Measurements from ENCODE around the gene MTAP.

Gene MTAP

DNA sequence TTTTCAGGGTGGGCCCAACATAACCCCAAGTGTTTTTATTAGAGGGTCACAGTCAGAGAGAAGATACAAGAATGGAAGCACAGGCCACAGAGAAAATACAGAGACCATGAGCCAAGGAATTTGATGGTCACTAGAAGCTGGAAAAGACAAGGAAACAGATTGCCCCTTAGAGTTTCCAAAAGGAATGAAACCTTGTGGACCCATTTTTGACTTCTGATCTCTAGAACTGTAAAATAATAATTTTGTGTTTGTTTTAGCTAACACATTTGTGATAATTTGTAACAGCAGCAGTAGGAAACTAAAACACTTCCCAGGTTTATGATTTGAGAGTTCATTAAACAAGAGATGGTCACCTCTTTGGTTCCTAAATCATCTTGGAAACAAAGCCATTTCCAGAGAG lies 169.9 kb downstream of the MTAP start:
- no peak for DNase-seq

DNA sequence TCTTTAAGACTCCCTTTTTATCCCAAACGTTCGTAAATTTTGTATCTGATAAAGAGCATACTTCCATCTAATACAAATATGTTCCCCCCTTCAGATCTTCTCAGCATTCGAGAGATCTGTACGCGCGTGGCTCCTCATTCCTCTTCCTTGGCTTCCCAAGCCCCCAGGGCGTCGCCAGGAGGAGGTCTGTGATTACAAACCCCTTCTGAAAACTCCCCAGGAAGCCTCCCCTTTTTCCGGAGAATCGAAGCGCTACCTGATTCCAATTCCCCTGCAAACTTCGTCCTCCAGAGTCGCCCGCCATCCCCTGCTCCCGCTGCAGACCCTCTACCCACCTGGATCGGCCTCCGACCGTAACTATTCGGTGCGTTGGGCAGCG lies 171.9 kb downstream of the MTAP start:
- no peak for DNase-seq

DNA sequence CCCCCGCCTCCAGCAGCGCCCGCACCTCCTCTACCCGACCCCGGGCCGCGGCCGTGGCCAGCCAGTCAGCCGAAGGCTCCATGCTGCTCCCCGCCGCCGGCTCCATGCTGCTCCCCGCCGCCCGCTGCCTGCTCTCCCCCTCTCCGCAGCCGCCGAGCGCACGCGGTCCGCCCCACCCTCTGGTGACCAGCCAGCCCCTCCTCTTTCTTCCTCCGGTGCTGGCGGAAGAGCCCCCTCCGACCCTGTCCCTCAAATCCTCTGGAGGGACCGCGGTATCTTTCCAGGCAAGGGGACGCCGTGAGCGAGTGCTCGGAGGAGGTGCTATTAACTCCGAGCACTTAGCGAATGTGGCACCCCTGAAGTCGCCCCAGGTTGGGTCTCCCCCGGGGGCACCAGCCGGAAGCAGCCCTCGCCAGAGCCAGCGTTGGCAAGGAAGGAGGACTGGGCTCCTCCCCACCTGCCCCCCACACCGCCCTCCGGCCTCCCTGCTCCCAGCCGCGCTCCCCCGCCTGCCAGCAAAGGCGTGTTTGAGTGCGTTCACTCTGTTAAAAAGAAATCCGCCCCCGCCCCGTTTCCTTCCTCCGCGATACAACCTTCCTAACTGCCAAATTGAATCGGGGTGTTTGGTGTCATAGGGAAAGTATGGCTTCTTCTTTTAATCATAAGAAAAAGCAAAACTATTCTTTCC lies 172.4 kb downstream of the MTAP start:
- peak; percentile 29 for DNase-seq

DNA sequence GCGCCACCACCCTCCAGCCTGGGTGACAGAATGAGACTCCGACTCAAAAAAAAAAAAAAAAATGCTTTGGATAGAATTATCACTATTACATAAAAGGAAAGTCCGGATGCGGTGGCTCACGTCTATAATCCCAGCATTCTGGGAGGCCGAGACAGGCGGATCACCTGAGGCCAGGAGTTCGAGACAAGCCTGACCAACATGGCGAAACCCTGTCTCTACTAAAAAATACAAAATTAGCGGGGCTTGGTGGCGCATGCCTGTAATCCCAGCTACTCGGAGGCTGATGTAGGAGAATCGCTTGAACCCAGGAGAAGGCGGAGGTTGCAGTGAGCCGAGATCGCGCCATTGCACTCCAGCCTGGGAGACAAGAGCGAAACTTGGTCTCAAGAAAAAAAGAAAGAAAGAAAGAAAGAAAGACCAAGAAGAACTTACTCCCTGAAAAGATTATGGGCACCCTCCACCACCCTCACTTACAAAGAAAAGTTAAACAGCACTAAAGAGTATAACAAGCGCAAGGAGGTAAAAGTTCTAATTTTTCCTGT lies 174.0 kb downstream of the MTAP start:
- no peak for DNase-seq

- DNase-seq: no peak
Observed at GRCh38 chr9:21982391-21982790, 180.0 kb downstream of the MTAP start.

- DNase-seq: no peak
Observed at GRCh38 chr9:21982861-21983560, 180.6 kb downstream of the MTAP start.

DNA sequence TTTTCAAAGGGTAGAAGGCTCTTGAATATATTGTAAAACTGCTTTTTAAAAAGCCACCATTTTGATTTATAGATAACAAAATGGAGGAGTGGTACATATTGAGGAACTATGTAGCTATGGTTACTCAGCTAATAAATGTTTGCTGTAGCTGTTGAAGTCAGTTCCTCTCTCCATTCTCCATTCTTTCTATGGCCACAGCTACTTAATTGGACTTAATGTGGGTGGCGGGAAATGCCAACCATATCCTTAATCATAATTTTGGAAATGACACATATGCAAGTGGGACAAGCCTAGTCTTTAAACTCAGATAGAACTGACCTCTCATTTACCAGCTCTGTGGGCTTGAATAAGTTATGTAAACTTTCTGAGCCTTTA lies 181.1 kb downstream of the MTAP start:
- no peak for DNase-seq

DNA sequence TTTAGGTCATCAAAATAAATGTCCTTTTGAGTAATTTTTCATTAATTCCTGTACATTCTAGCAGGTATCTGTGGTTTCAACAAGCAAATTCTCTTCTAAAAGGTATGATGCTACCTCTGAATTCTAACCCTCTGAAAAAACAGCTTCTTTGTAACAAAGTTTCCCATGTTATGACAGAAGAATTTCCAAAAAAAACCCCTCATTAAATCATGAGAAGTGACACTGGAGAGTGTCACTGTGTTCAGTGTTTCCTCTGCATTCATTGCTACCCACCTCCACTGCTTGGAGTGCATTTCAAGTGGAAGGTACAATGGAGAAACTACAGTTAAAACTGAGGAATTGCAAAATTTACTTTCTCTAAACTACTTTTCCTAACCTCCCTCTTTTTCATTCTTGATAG lies 181.7 kb downstream of the MTAP start:
- DNase-seq: no peak

DNA sequence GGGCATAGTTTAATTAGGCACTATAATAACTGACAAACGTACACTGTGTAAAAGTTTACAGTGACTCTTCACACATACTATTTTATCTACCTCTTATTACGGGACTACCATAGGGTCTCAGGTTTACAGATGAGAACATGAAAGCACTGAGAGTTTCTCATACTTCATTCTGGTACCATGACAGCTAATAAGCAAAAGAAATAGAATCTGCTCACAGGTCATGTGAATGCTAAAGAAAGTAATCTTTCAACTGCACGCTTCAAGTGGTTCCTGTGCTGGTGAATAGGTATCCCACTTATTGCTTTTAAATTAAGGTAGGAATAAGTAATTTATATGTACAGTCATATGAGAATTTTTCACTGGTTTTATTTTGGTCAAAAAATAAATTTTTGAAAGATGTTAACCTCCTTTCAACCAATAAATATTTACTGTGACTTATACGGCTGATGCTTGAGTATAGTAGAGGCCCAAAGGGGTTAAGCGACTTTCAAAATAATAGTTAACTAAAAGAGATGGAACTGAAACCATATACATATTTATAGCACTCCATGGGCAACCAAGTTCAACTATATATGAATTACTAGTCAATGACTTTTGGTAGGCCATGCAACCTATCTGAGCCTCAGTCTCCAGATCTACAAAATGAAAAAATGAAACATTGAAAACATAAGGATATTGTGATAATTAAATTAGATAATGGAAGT lies 183.7 kb downstream of the MTAP start:
- no peak for DNase-seq

All from T-helper 9 cell (primary cell).